Renal cortical epithelial cell (primary cell): ENCODE measurements around the gene TCF12. TPM values are rescaled to one million over a fixed set of nuclear protein-coding genes. Genes with fewer than 3 reads are reported as not detected.
"Not testable (repeated sequence)": the region's sequence is repeated elsewhere in the genome, so short reads cannot be mapped to it uniquely, and the experiment has no call there.

ENCODE experiments used
- DNase-seq: peaks from one replicate; pipeline ENCODE4 v3.0.0-alpha.2; 2011; ENCODE audit warnings: low read depth
- total RNA-seq: library from RNA; depleted of rRNA; stranded (reverse); fragments of >200 nt; gene quantifications from 2 replicates; pipeline ENCODE4 v1.2.3, GENCODE V29; 2014

The TCF12 gene
- total RNA-seq, 1 donor from 2014 or later: 87.6 TPM

GRCh38 chr15:57134851-57135250 lies 216.4 kb downstream of the TCF12 start:
- DNase-seq: no peak

- no peak for DNase-seq
Observed at GRCh38 chr15:57135800-57136199, 217.4 kb downstream of the TCF12 start.

- DNase-seq: peak; percentile 77
Observed at GRCh38 chr15:57138349-57138788, 219.9 kb downstream of the TCF12 start.

- DNase-seq: no peak
Observed at GRCh38 chr15:57143511-57144078, 225.2 kb downstream of the TCF12 start.

GRCh38 chr15:57144448-57144847 lies 226.0 kb downstream of the TCF12 start:
- DNase-seq: no peak

- peak; percentile 56 for DNase-seq
Observed at GRCh38 chr15:57146506-57147201, 228.2 kb downstream of the TCF12 start.

GRCh38 chr15:57147621-57148020 lies 229.2 kb downstream of the TCF12 start:
- DNase-seq: no peak

- DNase-seq: no peak
Observed at GRCh38 chr15:57148262-57148661, 229.8 kb downstream of the TCF12 start.

GRCh38 chr15:57149196-57149595 lies 230.8 kb downstream of the TCF12 start:
- DNase-seq: no peak

- DNase-seq: peak; percentile 45
Observed at GRCh38 chr15:57150066-57150865, 231.8 kb downstream of the TCF12 start.

GRCh38 chr15:57150866-57151203 lies 232.4 kb downstream of the TCF12 start:
- DNase-seq: not testable (repeated sequence)

- DNase-seq: no peak
Observed at GRCh38 chr15:57152133-57152532, 233.7 kb downstream of the TCF12 start.

GRCh38 chr15:57152666-57153539 lies 234.5 kb downstream of the TCF12 start:
- peak; percentile 23 for DNase-seq

- no peak for DNase-seq
Observed at GRCh38 chr15:57156210-57156884, 237.9 kb downstream of the TCF12 start.

- peak; percentile 47 for DNase-seq
Observed at GRCh38 chr15:57158589-57158988, 240.1 kb downstream of the TCF12 start.

- DNase-seq: no peak
Observed at GRCh38 chr15:57158997-57159668, 240.7 kb downstream of the TCF12 start.

- DNase-seq: no peak
Observed at GRCh38 chr15:57159767-57160166, 241.3 kb downstream of the TCF12 start.

GRCh38 chr15:57160823-57161560 lies 242.5 kb downstream of the TCF12 start:
- no peak for DNase-seq

- not testable (repeated sequence) for DNase-seq
Observed at GRCh38 chr15:57164251-57164650, 245.8 kb downstream of the TCF12 start.

- peak; percentile 41 for DNase-seq
Observed at GRCh38 chr15:57165992-57166391, 247.5 kb downstream of the TCF12 start.
